Sigmoid colon (tissue), 4 donors: ENCODE data around the gene SENP8.

ENCODE experiments used
- EP300 ChIP-seq, 4 donors: sonication (generic); formaldehyde crosslinking; IDR thresholded peaks; one replicate each; pipeline ENCODE4 v1.6.1; 2017; ENCODE audit warnings: antibody characterized with exemption in 4 of 4
- POLR2A ChIP-seq, 2 donors: fragments of 450-650 bp; IDR thresholded peaks; one replicate each; pipeline ENCODE4 v1.6.1; 2016; ENCODE audit warnings: antibody characterized with exemption in 2 of 2, mild to moderate bottlenecking in 2 of 2, moderate library complexity in 2 of 2
- POLR2AphosphoS5 ChIP-seq, 4 donors: sonication (generic); formaldehyde crosslinking; IDR thresholded peaks; one replicate each; pipeline ENCODE4 v1.6.1; 2017; ENCODE audit warnings: antibody characterized with exemption in 4 of 4
- TF ChIP-seq, protein P1 (sequence below), 4 experiments: fragments of 450-650 bp in 3 of 4; fragments of 200-600 bp in 1 of 4; IDR thresholded peaks; one replicate each; pipeline ENCODE4 v1.5.1; 2016 to 2019; ENCODE audit warnings: antibody characterized with exemption in 4 of 4, mild to moderate bottlenecking in 3 of 4, moderate library complexity in 2 of 4

GRCh38 chr15:72155635-72156616 is 37.7 kb downstream of the SENP8 start:
- TF ChIP-seq POLR2A (IDR thresholded peaks at IDR 0.05) = no peak
- TF ChIP-seq, protein P1, sequence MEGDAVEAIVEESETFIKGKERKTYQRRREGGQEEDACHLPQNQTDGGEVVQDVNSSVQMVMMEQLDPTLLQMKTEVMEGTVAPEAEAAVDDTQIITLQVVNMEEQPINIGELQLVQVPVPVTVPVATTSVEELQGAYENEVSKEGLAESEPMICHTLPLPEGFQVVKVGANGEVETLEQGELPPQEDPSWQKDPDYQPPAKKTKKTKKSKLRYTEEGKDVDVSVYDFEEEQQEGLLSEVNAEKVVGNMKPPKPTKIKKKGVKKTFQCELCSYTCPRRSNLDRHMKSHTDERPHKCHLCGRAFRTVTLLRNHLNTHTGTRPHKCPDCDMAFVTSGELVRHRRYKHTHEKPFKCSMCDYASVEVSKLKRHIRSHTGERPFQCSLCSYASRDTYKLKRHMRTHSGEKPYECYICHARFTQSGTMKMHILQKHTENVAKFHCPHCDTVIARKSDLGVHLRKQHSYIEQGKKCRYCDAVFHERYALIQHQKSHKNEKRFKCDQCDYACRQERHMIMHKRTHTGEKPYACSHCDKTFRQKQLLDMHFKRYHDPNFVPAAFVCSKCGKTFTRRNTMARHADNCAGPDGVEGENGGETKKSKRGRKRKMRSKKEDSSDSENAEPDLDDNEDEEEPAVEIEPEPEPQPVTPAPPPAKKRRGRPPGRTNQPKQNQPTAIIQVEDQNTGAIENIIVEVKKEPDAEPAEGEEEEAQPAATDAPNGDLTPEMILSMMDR (IDR thresholded peaks at IDR 0.05) = peak; percentile 78 to 90 (median 82)
- TF ChIP-seq POLR2AphosphoS5 (IDR thresholded peaks at IDR 0.05) = no peak
- no peak for TF ChIP-seq EP300 (IDR thresholded peaks at IDR 0.05)
